Measurements from ENCODE around the gene ELAC2. TPM values are rescaled to one million over a fixed set of nuclear protein-coding genes. Genes with fewer than 3 reads are reported as not detected.

The ELAC2 gene
- total and polyA plus RNA-seq, 2 of the 4 experiments (the other 2 are of a cell fraction), result 75.2 to 80.7 TPM

DNA sequence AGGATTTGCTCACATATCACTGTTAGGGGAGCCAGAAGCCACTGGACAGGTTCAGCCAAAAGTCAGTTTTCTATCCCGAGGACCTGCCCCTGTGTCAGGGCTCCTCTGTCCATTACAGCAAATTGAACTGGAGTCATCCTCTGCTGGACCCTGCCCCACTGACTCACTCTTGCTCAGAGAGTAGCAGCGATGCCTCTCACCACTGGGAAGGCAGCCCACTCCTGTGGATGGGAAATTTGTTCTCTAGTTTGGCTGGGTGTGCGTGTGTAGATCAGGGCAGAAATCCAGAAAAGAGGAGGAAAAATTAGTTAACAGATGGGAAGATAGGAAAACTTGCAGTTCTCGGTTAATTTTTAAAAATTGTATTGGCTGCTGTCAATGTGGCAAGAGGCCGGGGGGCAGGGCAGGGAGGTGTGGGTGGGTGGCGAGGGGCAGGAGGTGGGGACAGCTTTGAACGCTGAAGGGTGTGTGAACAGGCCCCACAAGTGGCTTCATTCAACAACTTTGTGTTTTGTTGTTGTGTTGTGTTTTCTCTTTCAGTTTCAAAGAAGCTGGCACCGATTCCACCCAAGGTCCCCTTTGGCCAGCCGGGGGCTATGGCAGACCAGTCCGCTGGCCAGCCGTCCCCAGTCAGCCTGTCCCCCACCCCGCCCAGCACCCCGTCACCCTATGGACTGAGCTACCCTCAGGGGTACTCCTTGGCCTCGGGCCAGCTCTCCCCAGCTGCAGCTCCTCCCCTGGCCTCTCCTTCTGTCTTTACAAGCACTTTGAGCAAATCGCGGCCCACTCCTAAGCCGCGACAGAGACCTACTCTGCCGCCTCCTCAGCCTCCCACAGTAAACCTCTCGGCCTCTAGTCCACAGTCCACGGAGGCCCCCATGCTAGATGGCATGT is 33.6 kb downstream of the ELAC2 start:
- H4K91ac ChIP-seq (ENCODE audit: insufficient read depth, low read depth, low read length), result no peak overlapping the region
- no peak overlapping the region for H3K23ac ChIP-seq (ENCODE audit: low read depth, low read length)
- no peaks in the 10 kb centered on the region for H3K27me3 ChIP-seq (ENCODE audit: control insufficient read depth, insufficient read depth, low read length)
- H2BK20ac ChIP-seq (ENCODE audit: low read depth, low read length), result 0 out of 2 replicates have a peak overlapping the region, but pooled peaks have one; percentile 13
- H3K14ac ChIP-seq (replicated peaks; ENCODE audit: low read depth, low read length), result no peak overlapping the region
- no peak overlapping the region for H3K27ac ChIP-seq (ENCODE audit: insufficient read depth, low read length)
- H2AK9ac ChIP-seq (replicated peaks; ENCODE audit: low read depth, low read length, poor library complexity), result peak overlapping the region; percentile 8
- H2BK5ac ChIP-seq (ENCODE audit: low read depth, low read length, poor library complexity, severe bottlenecking), result no peak overlapping the region
- H2AFZ ChIP-seq (replicated peaks; ENCODE audit: low read length, poor library complexity), result peak overlapping the region; percentile 28
- no peak overlapping the region for H3K4me3 ChIP-seq (ENCODE audit: insufficient read depth, low read depth, low read length)
- no peak overlapping the region for H3K4ac ChIP-seq (ENCODE audit: low read depth, low read length)
- DNase-seq, result peak; percentile 96
- CTCF ChIA-PET, result interaction anchor here (0.8 kb wide), 1 partner anchor 18 kb away, joined by 3 read pairs; no protein-coding TSS in a partner anchor
- no peaks in the 10 kb centered on the region for H3K9me3 ChIP-seq (ENCODE audit: control insufficient read depth, insufficient read depth, low read length)
- intact Hi-C loops (cut with micrococcal nuclease) (loop anchor here (10.0 kb wide), 1 partner anchor 199 kb away; the partner anchor contains the start of gene ARHGAP44), dilution Hi-C loops (cut with HindIII; ENCODE audit: low sequenced_read_pairs, unreplicated experiment) (no loop called here), in situ Hi-C loops (cut with MboI; ENCODE audit: low sequenced_read_pairs) (no loop called here)
- H3K9ac ChIP-seq (ENCODE audit: low read depth, low read length), result no peak overlapping the region
- H2BK120ac ChIP-seq (ENCODE audit: low read depth, low read length), result 0 out of 2 replicates have a peak overlapping the region, but pooled peaks have one; percentile 11
- H4K20me1 ChIP-seq (ENCODE audit: insufficient read depth, low read length), result no peaks in the 10 kb centered on the region
- peak; percentile 94 for ATAC-seq (ENCODE audit: low read depth)
- H3K4me1 ChIP-seq (ENCODE audit: control insufficient read depth, insufficient read depth, low read length), result peaks cover 4% of the 10 kb centered on the region; the same call in 1 of the 2 replicates
- no peak overlapping the region for H3K56ac ChIP-seq (ENCODE audit: extremely low read depth, insufficient read depth, low read length)
- H3K36me3 ChIP-seq (ENCODE audit: control insufficient read depth, insufficient read depth, low read length), result no peaks in the 10 kb centered on the region
- no peak overlapping the region for H2BK15ac ChIP-seq (ENCODE audit: low read depth, low read length)
- H2AK5ac ChIP-seq (ENCODE audit: low read depth, low read length), result no peak overlapping the region
- H4K8ac ChIP-seq (ENCODE audit: low read depth in 2 of 2, low read length in 2 of 2), result no peak overlapping the region
- H4K5ac ChIP-seq (ENCODE audit: low read depth, low read length), result no peak overlapping the region
- POLR2A ChIA-PET (ENCODE audit: unreplicated experiment), result no interaction called here
- no peaks in the 10 kb centered on the region for H3K79me1 ChIP-seq (ENCODE audit: low read depth in 1 of 2, low read length in 2 of 2)
- BruUV-seq (replicated peaks), result no TSS peak
- no peaks in the 10 kb centered on the region; the same call in 1 of the 2 replicates for H3K9me1 ChIP-seq (ENCODE audit: insufficient read depth, low read length)
- peak overlapping the region; percentile 3; the same call in 1 of the 2 replicates for H3K4me2 ChIP-seq (ENCODE audit: low read depth, low read length)
- no peak overlapping the region; the same call in 1 of the 2 replicates for H3K18ac ChIP-seq (ENCODE audit: low read depth, low read length)
- 50% methylated on average over 14 of the region's 21 CpGs; no CpG with 5 or more reads in 1 of the 2 experiments for WGBS, 2 experiments (ENCODE audit: extremely low coverage in 2 of 2, insufficient read length in 1 of 2)
- TF ChIP-seq, protein P1, sequence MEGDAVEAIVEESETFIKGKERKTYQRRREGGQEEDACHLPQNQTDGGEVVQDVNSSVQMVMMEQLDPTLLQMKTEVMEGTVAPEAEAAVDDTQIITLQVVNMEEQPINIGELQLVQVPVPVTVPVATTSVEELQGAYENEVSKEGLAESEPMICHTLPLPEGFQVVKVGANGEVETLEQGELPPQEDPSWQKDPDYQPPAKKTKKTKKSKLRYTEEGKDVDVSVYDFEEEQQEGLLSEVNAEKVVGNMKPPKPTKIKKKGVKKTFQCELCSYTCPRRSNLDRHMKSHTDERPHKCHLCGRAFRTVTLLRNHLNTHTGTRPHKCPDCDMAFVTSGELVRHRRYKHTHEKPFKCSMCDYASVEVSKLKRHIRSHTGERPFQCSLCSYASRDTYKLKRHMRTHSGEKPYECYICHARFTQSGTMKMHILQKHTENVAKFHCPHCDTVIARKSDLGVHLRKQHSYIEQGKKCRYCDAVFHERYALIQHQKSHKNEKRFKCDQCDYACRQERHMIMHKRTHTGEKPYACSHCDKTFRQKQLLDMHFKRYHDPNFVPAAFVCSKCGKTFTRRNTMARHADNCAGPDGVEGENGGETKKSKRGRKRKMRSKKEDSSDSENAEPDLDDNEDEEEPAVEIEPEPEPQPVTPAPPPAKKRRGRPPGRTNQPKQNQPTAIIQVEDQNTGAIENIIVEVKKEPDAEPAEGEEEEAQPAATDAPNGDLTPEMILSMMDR (conservative IDR thresholded peaks at IDR 0.05; ENCODE audit: low read depth, low read length), result no peak
- TF ChIP-seq SMC3 (IDR thresholded peaks at IDR 0.05; ENCODE audit: low read depth, low read length) (0 out of 2 replicates have a peak, but pooled peaks have one; percentile 2), MXI1 (IDR thresholded peaks at IDR 0.05; ENCODE audit: borderline replicate concordance, low read depth, low read length) (no peak), RFX5 (IDR thresholded peaks at IDR 0.05; ENCODE audit: low read depth, low read length) (no peak), MAZ (IDR thresholded peaks at IDR 0.05; ENCODE audit: borderline replicate concordance, low read depth, low read length) (no peak), RCOR1 (IDR thresholded peaks at IDR 0.05; ENCODE audit: insufficient replicate concordance, low read length) (no peak), NFE2L2 (IDR thresholded peaks at IDR 0.05; ENCODE audit: low read depth, low read length) (no peak), CEBPB (IDR thresholded peaks at IDR 0.05; ENCODE audit: low read depth, low read length) (peak; percentile 28; the same call in 1 of the 2 replicates), BHLHE40 (IDR thresholded peaks at IDR 0.05; ENCODE audit: low read depth, low read length) (no peak), CHD1 (IDR thresholded peaks at IDR 0.05; ENCODE audit: low read depth, low read length) (no peak)
- TF ChIP-seq, protein P2, sequence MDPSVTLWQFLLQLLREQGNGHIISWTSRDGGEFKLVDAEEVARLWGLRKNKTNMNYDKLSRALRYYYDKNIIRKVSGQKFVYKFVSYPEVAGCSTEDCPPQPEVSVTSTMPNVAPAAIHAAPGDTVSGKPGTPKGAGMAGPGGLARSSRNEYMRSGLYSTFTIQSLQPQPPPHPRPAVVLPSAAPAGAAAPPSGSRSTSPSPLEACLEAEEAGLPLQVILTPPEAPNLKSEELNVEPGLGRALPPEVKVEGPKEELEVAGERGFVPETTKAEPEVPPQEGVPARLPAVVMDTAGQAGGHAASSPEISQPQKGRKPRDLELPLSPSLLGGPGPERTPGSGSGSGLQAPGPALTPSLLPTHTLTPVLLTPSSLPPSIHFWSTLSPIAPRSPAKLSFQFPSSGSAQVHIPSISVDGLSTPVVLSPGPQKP (IDR thresholded peaks at IDR 0.05; ENCODE audit: borderline replicate concordance, low read depth, low read length), result no peak
- TF ChIP-seq, protein P3, sequence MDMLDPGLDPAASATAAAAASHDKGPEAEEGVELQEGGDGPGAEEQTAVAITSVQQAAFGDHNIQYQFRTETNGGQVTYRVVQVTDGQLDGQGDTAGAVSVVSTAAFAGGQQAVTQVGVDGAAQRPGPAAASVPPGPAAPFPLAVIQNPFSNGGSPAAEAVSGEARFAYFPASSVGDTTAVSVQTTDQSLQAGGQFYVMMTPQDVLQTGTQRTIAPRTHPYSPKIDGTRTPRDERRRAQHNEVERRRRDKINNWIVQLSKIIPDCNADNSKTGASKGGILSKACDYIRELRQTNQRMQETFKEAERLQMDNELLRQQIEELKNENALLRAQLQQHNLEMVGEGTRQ (IDR thresholded peaks at IDR 0.05; ENCODE audit: low read depth, low read length), result no peak
